ENCODE measurements around the gene CUL3. TPM values are rescaled to one million over a fixed set of nuclear protein-coding genes. Genes with fewer than 3 reads are reported as not detected.

CUL3 gene
- total RNA-seq (2014; rRNA removed; shearing (Covaris generic); ENCODE audit: low replicate concordance) = 74.5 and 132 TPM in 2 replicates

GRCh38 chr2:224585211-224586088 is at the start of gene CUL3:
Gene CUL3 (minus strand): TSS chr2:224585363. CDS start chr2:224585009, 354 bp downstream.
- Histone ChIP-seq H3K4me1 (ENCODE audit: low read length) (peaks cover 49% of the 10 kb centered on the region), H3K9me2 (replicated peaks; ENCODE audit: insufficient read depth, low read length) (no peaks in the 10 kb centered on the region)

GRCh38 chr2:224630659-224631550 is 45.7 kb upstream of the CUL3 start:
- no peak for DNase-seq
- Histone ChIP-seq H2AFZ (ENCODE audit: low read length) (no peak overlapping the region), H3K27ac (ENCODE audit: low read length) (no peak overlapping the region), H3K4me2 (ENCODE audit: low read depth, low read length, poor library complexity, severe bottlenecking) (no peak overlapping the region), H3K4me1 (ENCODE audit: low read length) (no peaks in the 10 kb centered on the region), H3K9me3 (ENCODE audit: low read length) (no peaks in the 10 kb centered on the region), H3K79me2 (ENCODE audit: low read length) (no peaks in the 10 kb centered on the region), H3K27me3 (ENCODE audit: low read length) (no peaks in the 10 kb centered on the region), H3K9ac (ENCODE audit: low read length) (no peak overlapping the region), H4K20me1 (ENCODE audit: insufficient read depth, low read depth, low read length) (no peaks in the 10 kb centered on the region), H3K9me2 (replicated peaks; ENCODE audit: insufficient read depth, low read length) (no peaks in the 10 kb centered on the region), H3K36me3 (ENCODE audit: insufficient read depth, low read length) (no peaks in the 10 kb centered on the region), H3K4me3 (ENCODE audit: low read length) (no peak overlapping the region)

More at GRCh38 chr2:224585211-224586088, at the start of gene CUL3:
- H2AFZ ChIP-seq (ENCODE audit: low read length) = peak within 1 kb of the TSS; percentile 85
- peaks cover 35% of the 10 kb centered on the region for H4K20me1 ChIP-seq (ENCODE audit: insufficient read depth, low read depth, low read length)
- no peaks in the 10 kb centered on the region for H3K27me3 ChIP-seq (ENCODE audit: low read length)
- H3K9me3 ChIP-seq (ENCODE audit: low read length) = no peaks in the 10 kb centered on the region
- peak within 1 kb of the TSS; percentile 92 for H3K4me2 ChIP-seq (ENCODE audit: low read depth, low read length, poor library complexity, severe bottlenecking)
- DNase-seq = peak; percentile 99
- peaks cover 18% of the 10 kb centered on the region; the same call in 1 of the 2 replicates for H3K36me3 ChIP-seq (ENCODE audit: insufficient read depth, low read length)
- H3K4me3 ChIP-seq (ENCODE audit: low read length) = peak within 1 kb of the TSS; percentile 95
- H3K79me2 ChIP-seq (ENCODE audit: low read length) = peaks cover 41% of the 10 kb centered on the region
- H3K27ac ChIP-seq (ENCODE audit: low read length) = peak within 1 kb of the TSS; percentile 58
- peak within 1 kb of the TSS; percentile 98 for H3K9ac ChIP-seq (ENCODE audit: low read length)

GRCh38 chr2:224628416-224628815 is 43.3 kb upstream of the CUL3 start:
- Histone ChIP-seq H3K4me1 (ENCODE audit: low read length) (no peaks in the 10 kb centered on the region), H3K27me3 (ENCODE audit: low read length) (no peaks in the 10 kb centered on the region), H4K20me1 (ENCODE audit: insufficient read depth, low read depth, low read length) (no peaks in the 10 kb centered on the region), H3K36me3 (ENCODE audit: insufficient read depth, low read length) (no peaks in the 10 kb centered on the region), H3K9me2 (replicated peaks; ENCODE audit: insufficient read depth, low read length) (no peaks in the 10 kb centered on the region), H3K4me2 (ENCODE audit: low read depth, low read length, poor library complexity, severe bottlenecking) (no peak overlapping the region), H3K4me3 (ENCODE audit: low read length) (no peak overlapping the region), H2AFZ (ENCODE audit: low read length) (no peak overlapping the region), H3K79me2 (ENCODE audit: low read length) (no peaks in the 10 kb centered on the region), H3K27ac (ENCODE audit: low read length) (no peak overlapping the region), H3K9ac (ENCODE audit: low read length) (no peak overlapping the region), H3K9me3 (ENCODE audit: low read length) (no peaks in the 10 kb centered on the region)
- DNase-seq = no peak

GRCh38 chr2:224626735-224627134 is 41.6 kb upstream of the CUL3 start:
- H3K79me2 ChIP-seq (ENCODE audit: low read length) = no peaks in the 10 kb centered on the region
- H3K9me3 ChIP-seq (ENCODE audit: low read length) = no peaks in the 10 kb centered on the region

GRCh38 chr2:224613543-224614286 is 28.6 kb upstream of the CUL3 start:
- Histone ChIP-seq H3K36me3 (ENCODE audit: insufficient read depth, low read length) (no peaks in the 10 kb centered on the region), H3K9ac (ENCODE audit: low read length) (no peak overlapping the region), H3K79me2 (ENCODE audit: low read length) (no peaks in the 10 kb centered on the region), H3K9me2 (replicated peaks; ENCODE audit: insufficient read depth, low read length) (no peaks in the 10 kb centered on the region), H3K4me3 (ENCODE audit: low read length) (no peak overlapping the region), H4K20me1 (ENCODE audit: insufficient read depth, low read depth, low read length) (no peaks in the 10 kb centered on the region), H3K9me3 (ENCODE audit: low read length) (no peaks in the 10 kb centered on the region), H3K4me2 (ENCODE audit: low read depth, low read length, poor library complexity, severe bottlenecking) (no peak overlapping the region), H2AFZ (ENCODE audit: low read length) (no peak overlapping the region), H3K4me1 (ENCODE audit: low read length) (no peaks in the 10 kb centered on the region), H3K27ac (ENCODE audit: low read length) (no peak overlapping the region), H3K27me3 (ENCODE audit: low read length) (no peaks in the 10 kb centered on the region)
- DNase-seq = no peak

More at GRCh38 chr2:224626735-224627134, 41.6 kb upstream of the CUL3 start:
- no peaks in the 10 kb centered on the region for H3K27me3 ChIP-seq (ENCODE audit: low read length)
- H3K4me2 ChIP-seq (ENCODE audit: low read depth, low read length, poor library complexity, severe bottlenecking) = no peak overlapping the region
- no peaks in the 10 kb centered on the region for H3K4me1 ChIP-seq (ENCODE audit: low read length)
- no peaks in the 10 kb centered on the region for H4K20me1 ChIP-seq (ENCODE audit: insufficient read depth, low read depth, low read length)
- no peak overlapping the region for H3K4me3 ChIP-seq (ENCODE audit: low read length)
- H3K27ac ChIP-seq (ENCODE audit: low read length) = no peak overlapping the region
- DNase-seq = no peak
- no peak overlapping the region for H3K9ac ChIP-seq (ENCODE audit: low read length)
- H2AFZ ChIP-seq (ENCODE audit: low read length) = no peak overlapping the region
- no peaks in the 10 kb centered on the region for H3K9me2 ChIP-seq (replicated peaks; ENCODE audit: insufficient read depth, low read length)
- no peaks in the 10 kb centered on the region for H3K36me3 ChIP-seq (ENCODE audit: insufficient read depth, low read length)

GRCh38 chr2:224612578-224612977 is 27.4 kb upstream of the CUL3 start:
- no peaks in the 10 kb centered on the region for H3K79me2 ChIP-seq (ENCODE audit: low read length)
- H3K4me2 ChIP-seq (ENCODE audit: low read depth, low read length, poor library complexity, severe bottlenecking) = no peak overlapping the region
- H3K4me3 ChIP-seq (ENCODE audit: low read length) = no peak overlapping the region
- no peaks in the 10 kb centered on the region for H3K36me3 ChIP-seq (ENCODE audit: insufficient read depth, low read length)
- H3K4me1 ChIP-seq (ENCODE audit: low read length) = no peaks in the 10 kb centered on the region
- no peaks in the 10 kb centered on the region for H3K27me3 ChIP-seq (ENCODE audit: low read length)
- no peaks in the 10 kb centered on the region for H3K9me2 ChIP-seq (replicated peaks; ENCODE audit: insufficient read depth, low read length)
- no peaks in the 10 kb centered on the region for H4K20me1 ChIP-seq (ENCODE audit: insufficient read depth, low read depth, low read length)
- H3K9me3 ChIP-seq (ENCODE audit: low read length) = no peaks in the 10 kb centered on the region
- H2AFZ ChIP-seq (ENCODE audit: low read length) = no peak overlapping the region
- no peak overlapping the region for H3K9ac ChIP-seq (ENCODE audit: low read length)
- no peak for DNase-seq
- no peak overlapping the region for H3K27ac ChIP-seq (ENCODE audit: low read length)

- Histone ChIP-seq H3K4me3 (ENCODE audit: low read length) (no peak overlapping the region), H3K4me2 (ENCODE audit: low read depth, low read length, poor library complexity, severe bottlenecking) (no peak overlapping the region), H4K20me1 (ENCODE audit: insufficient read depth, low read depth, low read length) (no peaks in the 10 kb centered on the region), H2AFZ (ENCODE audit: low read length) (no peak overlapping the region), H3K4me1 (ENCODE audit: low read length) (no peaks in the 10 kb centered on the region), H3K9me3 (ENCODE audit: low read length) (no peaks in the 10 kb centered on the region), H3K79me2 (ENCODE audit: low read length) (no peaks in the 10 kb centered on the region), H3K9me2 (replicated peaks; ENCODE audit: insufficient read depth, low read length) (no peaks in the 10 kb centered on the region), H3K27me3 (ENCODE audit: low read length) (no peaks in the 10 kb centered on the region), H3K27ac (ENCODE audit: low read length) (no peak overlapping the region), H3K9ac (ENCODE audit: low read length) (no peak overlapping the region), H3K36me3 (ENCODE audit: insufficient read depth, low read length) (no peaks in the 10 kb centered on the region)
- no peak for DNase-seq
Measured at GRCh38 chr2:224611938-224612337, 26.8 kb upstream of the CUL3 start.

Data from Karpas-422 (cell line).